ENCODE measurements around the gene MGST2.
"Not testable (repeated sequence)": the region's sequence is repeated elsewhere in the genome, so short reads cannot be mapped to it uniquely, and the experiment has no call there.

MGST2 gene

GRCh38 chr4:139633195-139633594 is 32.4 kb upstream of the MGST2 start:
- no peak for TF ChIP-seq CTCF (IDR thresholded peaks at IDR 0.05; ENCODE audit: low read depth, low read length, missing control alignments)
- DNase-seq (ENCODE audit: low read depth): no peak
- H3K4me3 ChIP-seq (ENCODE audit: low read depth, low read length): no peak overlapping the region

- DNase-seq (ENCODE audit: low read depth): no peak
- H3K4me3 ChIP-seq (ENCODE audit: low read depth, low read length): no peak overlapping the region
- no peak for TF ChIP-seq CTCF (IDR thresholded peaks at IDR 0.05; ENCODE audit: low read depth, low read length, missing control alignments)
Observed at GRCh38 chr4:139633661-139634060, 32.0 kb upstream of the MGST2 start.

- no peak for TF ChIP-seq CTCF (IDR thresholded peaks at IDR 0.05; ENCODE audit: low read depth, low read length, missing control alignments)
- no peak for DNase-seq (ENCODE audit: low read depth)
- H3K4me3 ChIP-seq (ENCODE audit: low read depth, low read length): no peak overlapping the region
Observed at GRCh38 chr4:139635966-139636365, 29.7 kb upstream of the MGST2 start.

- not testable (repeated sequence) for H3K4me3 ChIP-seq (ENCODE audit: low read depth, low read length); DNase-seq (ENCODE audit: low read depth)
Observed at GRCh38 chr4:139638306-139638705, 27.3 kb upstream of the MGST2 start.

- DNase-seq (ENCODE audit: low read depth): no peak
- H3K4me3 ChIP-seq (ENCODE audit: low read depth, low read length): no peak overlapping the region
- TF ChIP-seq CTCF (IDR thresholded peaks at IDR 0.05; ENCODE audit: low read depth, low read length, missing control alignments): no peak
Observed at GRCh38 chr4:139639654-139640053, 26.0 kb upstream of the MGST2 start.

GRCh38 chr4:139641218-139641617 is 24.4 kb upstream of the MGST2 start:
- TF ChIP-seq CTCF (IDR thresholded peaks at IDR 0.05; ENCODE audit: low read depth, low read length, missing control alignments): no peak
- H3K4me3 ChIP-seq (ENCODE audit: low read depth, low read length): no peak overlapping the region
- DNase-seq (ENCODE audit: low read depth): no peak

GRCh38 chr4:139642364-139642763 is 23.3 kb upstream of the MGST2 start:
- DNase-seq (ENCODE audit: low read depth): no peak
- no peak for TF ChIP-seq CTCF (IDR thresholded peaks at IDR 0.05; ENCODE audit: low read depth, low read length, missing control alignments)
- H3K4me3 ChIP-seq (ENCODE audit: low read depth, low read length): no peak overlapping the region

Measured in GM12864 (cell line).